Left lobe of liver (tissue), 2 donors: ENCODE measurements around the gene EEF1B2. TPM values are rescaled to one million over a fixed set of nuclear protein-coding genes. Genes with fewer than 3 reads are reported as not detected.

Source experiments
- ATAC-seq: fragments of 200-7000 bp; cut with Tn5 transposase; one replicate; pipeline ENCODE4 v1.9.1; 2020; ENCODE audit warnings: mild to moderate bottlenecking, moderate library complexity
- DNase-seq: peaks from one replicate; pipeline ENCODE4 v3.0.0-alpha.2; 2020; ENCODE audit warnings: low spot score
- total RNA-seq: library from RNA; stranded (reverse); gene quantifications from one replicate; pipeline ENCODE4 v1.2.1, GENCODE V29; 2021
- donor health status: DM: no; HTN: no; CAD: no; lungs with moderate emphysema.
- donor health status: DM: no; HTN: yes; CAD: no.

EEF1B2 gene
- total RNA-seq, 1 donor from 2014 or later = 194 TPM

- ATAC-seq = no peak
- no peak for DNase-seq
These were observed 52.1 kb downstream of the EEF1B2 start for GRCh38 chr2:206211657-206212255.

Other genes with a start within 250 kb of the EEF1B2 start
- gene INO80D, start 73.7 kb upstream of the EEF1B2 start, total RNA-seq = 7.9 TPM
- gene NDUFS1, start 451 bp upstream of the EEF1B2 start, total RNA-seq = 108 TPM
- gene ZDBF2, start 114.8 kb downstream of the EEF1B2 start, total RNA-seq = 4.5 TPM